ENCODE results near the gene LIN37.
"Not testable (repeated sequence)": the region's sequence is repeated elsewhere in the genome, so short reads cannot be mapped to it uniquely, and the experiment has no call there.

Gene LIN37

DNA sequence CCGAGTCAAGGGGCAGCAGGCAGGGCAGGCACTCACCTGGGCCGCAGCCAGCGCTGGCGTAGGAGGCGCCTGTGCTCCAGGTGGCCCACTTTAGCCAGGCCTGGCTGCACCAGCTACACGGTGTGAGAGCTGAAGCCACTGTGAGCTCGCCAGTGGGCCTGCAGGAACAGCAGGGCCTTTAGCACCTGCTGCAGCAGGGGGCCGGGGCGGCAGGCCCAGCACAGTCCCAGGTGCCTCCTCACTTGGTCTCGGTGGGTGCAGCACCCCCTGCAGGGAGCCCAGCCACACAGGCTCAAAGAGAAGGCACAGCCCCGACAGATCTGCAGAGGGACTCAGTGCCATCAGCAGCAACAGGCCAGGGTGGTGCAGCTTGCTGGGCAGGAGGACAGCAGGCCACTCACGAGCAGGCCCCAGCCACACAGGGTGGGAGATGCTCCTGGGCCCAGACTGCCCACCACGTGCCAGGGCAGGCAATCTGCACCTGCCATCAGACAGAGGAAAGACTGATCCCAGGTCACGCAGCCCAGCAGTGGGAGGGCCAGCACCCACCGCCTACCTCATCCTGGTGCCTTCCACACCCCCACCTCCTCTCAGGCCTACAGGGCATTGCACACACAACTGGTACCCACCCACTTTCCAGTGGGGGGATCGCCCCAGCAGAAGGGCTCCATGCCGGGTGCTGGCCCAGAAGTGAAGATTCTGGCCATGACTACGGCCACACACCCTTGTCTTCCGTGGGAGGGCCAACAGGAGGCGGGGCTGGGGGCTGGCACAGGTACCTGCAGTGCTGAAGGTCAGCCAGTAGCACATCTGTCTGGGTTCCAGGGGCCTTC is 42.8 kb downstream of the LIN37 start:
- no peak for DNase-seq

DNA sequence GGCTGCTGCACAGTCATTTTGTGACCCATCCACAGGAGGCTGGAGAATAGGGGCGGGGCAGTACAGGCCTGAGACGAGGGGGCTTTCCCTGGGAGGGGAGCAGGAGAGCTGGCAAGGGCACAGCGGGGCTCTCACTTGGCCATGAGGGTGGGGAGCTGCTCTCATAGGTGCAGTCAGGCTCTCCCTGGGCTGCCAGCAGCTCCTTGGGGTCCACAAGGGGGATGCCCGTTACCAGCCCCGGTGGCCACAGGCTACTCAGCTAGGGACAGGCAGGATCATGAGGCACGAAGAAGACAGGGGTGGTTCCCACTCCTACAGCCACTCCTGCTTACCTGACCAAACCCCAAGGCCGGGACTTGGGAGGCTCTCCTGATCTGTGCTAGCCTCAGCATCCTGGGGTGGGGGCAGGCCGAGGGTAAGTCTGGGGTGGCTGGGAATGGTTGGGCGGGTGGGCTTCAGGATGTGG is 43.5 kb downstream of the LIN37 start:
- DNase-seq: no peak

GRCh38 chr19:35792312-35792711 is 43.9 kb downstream of the LIN37 start:
- DNase-seq: no peak

- DNase-seq: no peak
These were observed 44.5 kb downstream of the LIN37 start for GRCh38 chr19:35792888-35793287.

DNA sequence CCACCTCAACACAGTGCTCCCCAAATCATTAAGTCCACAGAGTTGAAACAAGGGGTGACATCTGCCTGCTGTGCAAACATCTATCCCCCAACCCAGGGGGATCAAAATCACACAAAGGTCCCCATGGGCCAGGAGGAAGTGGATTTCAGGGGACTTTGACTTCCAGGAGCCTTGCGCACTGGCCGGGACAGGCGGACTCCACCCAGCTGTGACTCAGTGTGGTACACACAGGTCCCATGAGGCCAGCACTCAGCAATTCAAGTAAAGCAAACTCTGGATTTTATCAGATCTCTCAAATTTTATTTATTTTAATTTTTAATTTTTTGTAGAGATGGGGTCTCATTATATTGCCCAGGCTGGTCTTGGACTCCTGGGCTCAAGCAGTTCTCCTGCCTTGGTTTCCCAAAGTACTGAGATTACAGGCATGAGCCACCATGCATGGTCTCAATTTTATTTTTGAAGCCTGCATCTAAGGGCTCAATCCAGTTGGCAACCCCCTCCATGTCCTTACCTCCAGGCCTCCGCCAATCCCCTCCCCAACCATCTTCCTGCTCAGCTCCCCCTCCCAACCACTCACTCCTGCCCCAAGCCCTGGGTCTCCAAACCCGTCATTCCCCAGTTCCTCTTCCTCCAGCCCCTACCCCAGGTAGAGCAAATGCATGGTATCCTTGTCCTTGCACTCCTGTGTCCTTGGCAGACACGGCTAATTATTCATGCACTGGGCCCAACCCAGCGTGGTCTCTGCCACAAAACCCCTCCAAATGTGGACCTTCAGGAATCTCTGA is 45.2 kb downstream of the LIN37 start:
- DNase-seq: no peak

DNA sequence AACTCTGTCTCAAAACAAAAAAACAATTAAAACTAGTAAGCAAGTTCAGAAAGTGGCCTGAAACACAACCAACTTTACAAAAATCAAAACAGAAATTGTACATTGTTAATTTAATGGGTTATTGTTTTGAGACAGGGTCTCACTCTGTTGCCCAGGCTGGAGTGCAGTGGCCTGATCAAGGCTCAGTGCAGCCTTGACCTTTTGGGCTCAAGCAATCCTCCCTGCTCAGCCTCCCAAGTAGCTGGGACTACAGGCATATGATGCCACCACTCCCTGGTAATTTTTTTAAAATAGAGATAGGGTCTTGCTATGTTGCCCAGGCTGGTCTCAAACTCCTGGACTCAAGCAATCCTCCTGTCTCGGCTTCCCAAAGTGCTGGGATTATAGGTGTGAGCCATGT is 47.2 kb downstream of the LIN37 start:
- DNase-seq: not testable (repeated sequence)

DNA sequence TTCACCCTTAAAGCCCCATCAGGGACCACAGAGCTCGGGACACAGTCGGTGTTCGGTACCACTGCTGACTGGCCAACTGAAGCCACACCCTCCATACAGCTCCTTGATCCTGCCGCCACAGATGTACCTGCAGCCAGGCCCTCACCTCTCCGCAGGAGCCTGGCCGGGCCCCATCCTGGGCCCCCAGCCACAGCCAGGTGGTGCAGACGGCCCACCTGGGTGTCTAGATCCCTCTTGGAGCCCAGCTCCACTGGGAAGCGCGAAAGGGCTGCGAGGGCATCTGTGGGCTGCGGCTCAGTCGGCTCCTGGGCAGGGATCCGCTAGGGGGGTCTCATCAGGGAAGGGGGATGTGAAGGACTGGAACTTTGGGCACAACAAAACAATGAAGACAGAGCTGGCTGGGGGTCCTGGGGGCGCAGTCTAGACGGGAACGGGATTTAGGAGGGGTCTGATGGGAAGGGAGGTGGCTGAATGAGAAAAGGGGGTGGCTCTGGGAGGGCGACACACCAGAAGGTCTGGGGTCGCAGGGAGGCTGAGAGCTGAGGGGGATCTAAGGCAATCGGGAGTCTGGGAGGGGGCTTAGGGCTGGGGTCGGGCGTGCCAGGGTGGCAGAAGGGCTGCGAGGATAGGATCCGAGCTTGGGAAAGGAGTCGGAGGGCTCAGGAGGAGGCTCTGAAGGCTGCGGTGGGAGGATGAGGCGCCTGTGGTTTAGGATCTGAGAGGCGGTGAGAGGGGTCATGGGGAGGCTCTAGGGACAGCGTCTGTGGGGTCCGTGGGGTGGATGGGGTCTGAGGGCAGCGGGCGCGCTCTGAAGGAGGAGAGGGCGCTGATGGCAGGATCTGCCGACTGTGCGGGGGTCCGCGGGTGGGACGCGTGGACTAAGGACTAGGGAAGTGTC is 48.5 kb downstream of the LIN37 start:
- no peak for DNase-seq

- no peak for DNase-seq
These were observed 49.3 kb downstream of the LIN37 start for GRCh38 chr19:35797663-35798062.

DNA sequence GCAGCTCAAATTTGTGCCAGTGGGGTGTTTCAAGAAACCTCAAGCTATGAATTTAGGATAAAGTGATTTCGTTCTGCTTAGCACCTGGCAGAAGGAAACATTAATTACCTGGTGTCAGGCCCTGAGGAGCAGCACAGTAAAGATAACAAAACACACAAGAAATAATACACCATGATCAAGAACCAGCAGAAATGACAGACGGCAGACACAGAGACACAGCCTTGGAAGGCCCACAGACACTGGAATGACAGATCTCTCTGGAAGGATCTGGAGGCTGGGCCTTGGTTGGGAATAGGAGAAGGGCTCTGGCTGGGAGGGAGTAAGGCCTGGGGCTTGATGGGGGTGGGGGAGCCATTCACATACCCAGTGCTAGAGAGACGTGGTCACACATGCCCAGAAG is 53.5 kb downstream of the LIN37 start:
- no peak for DNase-seq
